Middle frontal gyrus (tissue), 1 donor: ENCODE data around the gene RGL1.
A peak's percentile ranks its signal among the peaks of the same experiment; 100 is the strongest.

Experiments used
- DNase-seq: peaks from one replicate; pipeline ENCODE4 v3.0.0-alpha.2; 2015; ENCODE audit warnings: low spot score; ENCODE audit errors: extremely low spot score

The RGL1 gene

GRCh38 chr1:183864611-183865010 lies 59.7 kb downstream of the RGL1 start:
- DNase-seq = no peak

GRCh38 chr1:183869230-183869629 lies 64.3 kb downstream of the RGL1 start:
- no peak for DNase-seq

GRCh38 chr1:183869664-183870063 lies 64.7 kb downstream of the RGL1 start:
- DNase-seq = no peak

- no peak for DNase-seq
Measured at GRCh38 chr1:183870351-183871077, 65.6 kb downstream of the RGL1 start.

GRCh38 chr1:183871142-183871541 lies 66.2 kb downstream of the RGL1 start:
- no peak for DNase-seq

GRCh38 chr1:183871601-183872000 lies 66.7 kb downstream of the RGL1 start:
- no peak for DNase-seq

GRCh38 chr1:183872403-183872802 lies 67.5 kb downstream of the RGL1 start:
- DNase-seq = no peak

GRCh38 chr1:183873642-183874041 lies 68.7 kb downstream of the RGL1 start:
- no peak for DNase-seq

GRCh38 chr1:183876309-183876708 lies 71.4 kb downstream of the RGL1 start:
- DNase-seq = no peak

- DNase-seq = no peak
Measured at GRCh38 chr1:183877053-183877720, 72.3 kb downstream of the RGL1 start.

- DNase-seq = no peak
Measured at GRCh38 chr1:183879494-183879893, 74.6 kb downstream of the RGL1 start.

- no peak for DNase-seq
Measured at GRCh38 chr1:183879966-183880365, 75.0 kb downstream of the RGL1 start.

- no peak for DNase-seq
Measured at GRCh38 chr1:183880531-183881243, 75.8 kb downstream of the RGL1 start.

- DNase-seq = peak; percentile 35
Measured at GRCh38 chr1:183881387-183882131, 76.6 kb downstream of the RGL1 start.

- no peak for DNase-seq
Measured at GRCh38 chr1:183882335-183883167, 77.6 kb downstream of the RGL1 start.

- no peak for DNase-seq
Measured at GRCh38 chr1:183883623-183884022, 78.7 kb downstream of the RGL1 start.

- no peak for DNase-seq
Measured at GRCh38 chr1:183884526-183884925, 79.6 kb downstream of the RGL1 start.

GRCh38 chr1:183885142-183885735 lies 80.3 kb downstream of the RGL1 start:
- DNase-seq = no peak

GRCh38 chr1:183886083-183886828 lies 81.3 kb downstream of the RGL1 start:
- no peak for DNase-seq

- no peak for DNase-seq
Measured at GRCh38 chr1:183886853-183887252, 81.9 kb downstream of the RGL1 start.
